BE2C (cell line): ENCODE results near the gene NPTXR.

Experiments used
- DNase-seq: peaks from one replicate; pipeline ENCODE4 v3.0.0-alpha.2; 2020
- H3K27me3 ChIP-seq: fragments of 250-450 bp; sonication (Bioruptor Pico); 2 replicates; pipeline ENCODE4 v1.5.1; 2020; ENCODE audit warnings: mild to moderate bottlenecking
- H3K36me3 ChIP-seq: fragments of 250-450 bp; sonication (Bioruptor Pico); 2 replicates; pipeline ENCODE4 v1.5.1; 2020; ENCODE audit warnings: mild to moderate bottlenecking
- H3K4me1 ChIP-seq: fragments of 250-450 bp; sonication (Bioruptor Pico); 2 replicates; pipeline ENCODE4 v1.5.1; 2020
- H3K4me3 ChIP-seq: 2 replicates; pipeline ENCODE4 v1.5.1; 2011; ENCODE audit warnings: low read depth, low read length
- H3K9me3 ChIP-seq: fragments of 250-450 bp; sonication (Bioruptor Pico); 2 replicates; pipeline ENCODE4 v1.5.1; 2020
- CTCF ChIP-seq: IDR thresholded peaks from 2 replicates; pipeline ENCODE4 v1.5.1; 2012; ENCODE audit warnings: mild to moderate bottlenecking, low read depth, low read length

Gene NPTXR

GRCh38 chr22:38839686-38840085 lies 4.1 kb downstream of the NPTXR start:
- no peak for DNase-seq
- no peak for TF ChIP-seq CTCF
- no peaks in the 10 kb centered on the region for H3K27me3 ChIP-seq

GRCh38 chr22:38837414-38837928 lies 6.4 kb downstream of the NPTXR start:
- Histone ChIP-seq H3K4me3 (no peak overlapping the region), H3K27me3 (no peaks in the 10 kb centered on the region), H3K9me3 (no peaks in the 10 kb centered on the region), H3K4me1 (no peaks in the 10 kb centered on the region), H3K36me3 (no peaks in the 10 kb centered on the region)
- no peak for DNase-seq
- no peak for TF ChIP-seq CTCF

More at GRCh38 chr22:38839686-38840085, 4.1 kb downstream of the NPTXR start:
- H3K4me1 ChIP-seq: no peaks in the 10 kb centered on the region
- no peaks in the 10 kb centered on the region for H3K9me3 ChIP-seq
- H3K4me3 ChIP-seq: no peak overlapping the region
- H3K36me3 ChIP-seq: no peaks in the 10 kb centered on the region

- Histone ChIP-seq H3K36me3 (no peaks in the 10 kb centered on the region), H3K4me1 (no peaks in the 10 kb centered on the region), H3K4me3 (no peak overlapping the region), H3K9me3 (no peaks in the 10 kb centered on the region), H3K27me3 (no peaks in the 10 kb centered on the region)
- no peak for TF ChIP-seq CTCF
- DNase-seq: no peak
These were observed 7.9 kb downstream of the NPTXR start for GRCh38 chr22:38835888-38836301.

- no peaks in the 10 kb centered on the region for H3K4me1 ChIP-seq
- no peaks in the 10 kb centered on the region for H3K9me3 ChIP-seq
- DNase-seq: no peak
- no peaks in the 10 kb centered on the region for H3K36me3 ChIP-seq
- no peak for TF ChIP-seq CTCF
- H3K27me3 ChIP-seq: no peaks in the 10 kb centered on the region
- no peak overlapping the region for H3K4me3 ChIP-seq
These were observed 8.8 kb downstream of the NPTXR start for GRCh38 chr22:38834991-38835390.

- H3K4me3 ChIP-seq: no peak overlapping the region
- TF ChIP-seq CTCF: no peak
- no peaks in the 10 kb centered on the region for H3K9me3 ChIP-seq
- H3K4me1 ChIP-seq: no peaks in the 10 kb centered on the region
- no peaks in the 10 kb centered on the region for H3K27me3 ChIP-seq
- no peaks in the 10 kb centered on the region for H3K36me3 ChIP-seq
- DNase-seq: no peak
These were observed 9.4 kb downstream of the NPTXR start for GRCh38 chr22:38834215-38834953.

GRCh38 chr22:38833061-38833460 lies 10.8 kb downstream of the NPTXR start:
- H3K4me3 ChIP-seq: no peak overlapping the region
- no peaks in the 10 kb centered on the region for H3K4me1 ChIP-seq
- no peaks in the 10 kb centered on the region for H3K36me3 ChIP-seq
- H3K27me3 ChIP-seq: no peaks in the 10 kb centered on the region
- no peak for DNase-seq
- no peak for TF ChIP-seq CTCF
- no peaks in the 10 kb centered on the region for H3K9me3 ChIP-seq
